HG03135 (cell line): ENCODE results near the gene CLTCL1.
"Not testable (repeated sequence)": the region's sequence is repeated elsewhere in the genome, so short reads cannot be mapped to it uniquely, and the experiment has no call there.

Experiments
- ATAC-seq: cut with Tn5 transposase; IDR thresholded peaks from one replicate; pipeline ENCODE4 v1.9.1; 2021; ENCODE audit warnings: mild to moderate bottlenecking, moderate library complexity; ENCODE audit not compliant: unreplicated experiment

Gene CLTCL1

GRCh38 chr22:19222242-19223005, 69.1 kb downstream of the CLTCL1 start:
- no peak for ATAC-seq

DNA sequence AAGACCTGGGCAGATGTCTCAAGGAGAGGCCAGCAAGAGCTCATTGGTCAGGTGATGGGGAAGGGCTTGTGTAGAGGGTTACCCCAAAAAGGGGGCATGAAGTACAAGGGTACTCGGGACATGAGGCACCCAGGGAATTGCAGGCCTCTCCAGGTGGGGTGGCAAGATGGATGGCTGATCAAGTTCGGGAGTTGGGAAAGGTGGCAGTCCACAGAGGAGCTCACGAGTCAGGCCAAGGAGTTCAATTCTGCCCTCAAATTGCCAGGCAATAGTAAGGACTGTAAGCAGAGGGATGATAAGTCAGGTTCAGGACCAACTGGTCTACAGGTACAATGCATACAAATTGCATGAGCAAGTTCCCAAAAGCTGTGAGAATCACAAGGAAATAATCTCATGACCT, 70.7 kb downstream of the CLTCL1 start:
- no peak for ATAC-seq

DNA sequence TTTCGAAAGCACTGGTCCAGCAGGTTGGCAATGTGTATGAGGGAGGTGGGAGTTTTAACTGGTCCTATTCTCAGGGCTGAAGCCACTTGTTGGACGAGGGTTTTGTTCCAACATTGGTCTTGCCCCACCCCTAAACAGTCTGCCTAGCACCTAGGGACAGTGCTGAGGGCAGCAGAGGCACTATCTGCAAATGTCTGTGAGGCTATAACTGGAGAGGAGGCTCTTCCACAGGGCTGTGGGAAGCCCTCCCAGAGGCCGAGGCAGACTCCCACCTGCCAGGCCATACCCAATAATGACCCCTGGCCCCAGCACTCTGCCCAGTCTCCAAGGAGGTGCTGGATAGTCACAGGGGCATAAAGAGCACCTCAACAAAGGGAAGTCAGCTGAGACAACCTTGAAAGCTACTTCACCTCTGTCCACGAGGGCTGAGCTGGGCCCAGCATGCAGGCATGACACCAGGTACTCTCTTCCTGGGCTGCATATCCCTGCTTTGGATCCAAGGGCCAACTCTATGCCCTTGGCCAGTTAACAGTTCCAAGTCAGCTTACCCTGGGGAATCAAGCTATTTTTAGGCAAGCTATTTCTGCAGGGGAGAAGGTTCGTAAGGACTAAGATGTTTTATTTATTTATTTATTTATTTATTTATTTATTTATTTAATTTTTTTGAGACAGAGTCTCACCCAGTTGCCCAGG, 72.8 kb downstream of the CLTCL1 start:
- no peak for ATAC-seq

DNA sequence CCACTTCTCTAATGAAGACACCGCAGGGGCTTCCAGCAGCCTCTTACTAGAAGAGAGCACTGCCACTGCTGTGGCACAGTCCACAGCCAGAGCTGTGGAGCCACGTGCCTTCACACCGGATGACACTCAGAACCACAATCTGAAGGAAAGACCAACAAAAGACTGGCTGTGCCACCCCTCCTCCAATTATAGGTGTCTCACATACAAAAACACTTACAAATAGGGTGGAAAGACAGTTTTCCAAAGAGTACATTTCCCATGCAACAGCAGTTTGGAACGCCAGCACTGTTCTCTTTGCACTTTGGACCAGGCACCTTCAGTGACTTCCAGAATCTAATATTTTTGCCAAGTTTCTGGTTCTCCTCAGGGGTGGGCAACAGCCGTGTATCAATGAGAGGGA, 74.9 kb downstream of the CLTCL1 start:
- ATAC-seq = no peak

GRCh38 chr22:19215360-19215759, 76.2 kb downstream of the CLTCL1 start:
- ATAC-seq = no peak

- ATAC-seq = no peak
Measured at GRCh38 chr22:19214078-19214473, 77.4 kb downstream of the CLTCL1 start.

GRCh38 chr22:19213442-19214077, 78.0 kb downstream of the CLTCL1 start:
- no peak for ATAC-seq

GRCh38 chr22:19213001-19213400, 78.5 kb downstream of the CLTCL1 start:
- ATAC-seq = no peak

GRCh38 chr22:19212302-19212870, 79.1 kb downstream of the CLTCL1 start:
- ATAC-seq = no peak

- no peak for ATAC-seq
Measured at GRCh38 chr22:19210188-19210587, 81.3 kb downstream of the CLTCL1 start.

DNA sequence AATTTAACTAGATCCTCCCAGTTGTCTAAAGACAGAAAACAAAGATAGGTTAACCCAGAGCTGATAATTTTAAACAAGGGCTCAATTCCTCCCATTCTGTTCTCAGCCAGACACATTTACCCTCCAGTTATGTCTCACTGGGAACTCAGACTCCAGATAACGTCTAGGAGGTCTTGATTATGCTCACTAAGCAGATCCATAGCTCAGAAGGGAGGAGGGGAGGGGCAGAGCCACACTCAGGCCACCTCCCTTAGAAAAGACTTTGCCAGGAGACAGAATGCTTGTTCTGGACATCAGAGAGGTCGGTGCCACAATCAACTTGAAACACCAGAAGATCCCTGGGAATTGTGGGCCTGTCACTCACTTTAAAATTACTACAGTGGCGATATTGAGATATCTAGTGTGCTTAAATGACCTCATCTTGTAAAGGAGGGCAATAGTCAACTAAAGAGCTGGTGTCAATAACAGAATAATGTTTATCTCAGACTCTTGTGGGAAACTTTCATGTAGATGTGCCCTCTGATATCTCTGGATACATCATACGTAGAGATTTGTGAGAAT, 83.2 kb downstream of the CLTCL1 start:
- no peak for ATAC-seq

- no peak for ATAC-seq
Measured at GRCh38 chr22:19207884-19208283, 83.6 kb downstream of the CLTCL1 start.

GRCh38 chr22:19207401-19207808, 84.1 kb downstream of the CLTCL1 start:
- ATAC-seq = no peak

- no peak for ATAC-seq
Measured at GRCh38 chr22:19206287-19206686, 85.2 kb downstream of the CLTCL1 start.

DNA sequence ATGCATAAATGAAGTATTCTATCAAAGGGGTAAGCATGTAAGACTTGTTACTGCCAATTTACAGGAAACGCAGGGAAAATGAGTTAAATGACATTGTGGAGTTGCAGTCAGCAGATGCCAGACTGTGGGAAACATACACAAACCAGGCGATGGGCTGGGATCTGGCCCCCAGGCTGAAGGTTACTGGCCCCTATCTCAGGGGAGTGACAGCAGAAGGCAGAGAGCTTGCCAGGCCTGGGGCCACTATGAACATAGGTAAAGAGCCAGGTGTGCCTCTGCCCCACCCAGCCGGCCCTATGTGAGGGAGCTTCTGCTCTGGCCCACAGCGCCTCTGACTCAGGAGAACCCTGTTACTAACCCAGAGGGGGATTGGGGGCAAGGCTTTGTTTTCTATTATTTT, 86.9 kb downstream of the CLTCL1 start:
- no peak for ATAC-seq

DNA sequence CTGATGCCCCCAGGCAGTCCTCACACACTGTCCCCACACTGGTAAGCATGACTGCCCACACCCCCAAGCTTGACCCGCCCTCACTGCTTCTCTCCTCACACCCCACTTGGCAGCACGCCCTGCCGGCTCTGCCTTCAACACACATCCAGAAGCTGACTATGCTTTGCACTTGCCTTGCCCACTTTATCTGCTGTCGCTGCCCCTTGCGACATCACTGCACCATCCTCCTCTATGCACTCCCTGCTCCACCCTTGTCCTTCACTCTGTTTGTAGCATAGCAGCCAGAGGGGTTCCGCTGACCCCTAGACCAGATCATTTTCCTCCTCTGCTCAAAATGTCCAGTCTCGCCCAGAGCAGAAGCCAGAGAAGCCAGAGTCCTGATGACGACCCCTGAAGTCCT, 87.7 kb downstream of the CLTCL1 start:
- no peak for ATAC-seq

- ATAC-seq = not testable (repeated sequence)
Measured at GRCh38 chr22:19202799-19203186, 88.7 kb downstream of the CLTCL1 start.

- ATAC-seq = no peak
Measured at GRCh38 chr22:19201869-19202798, 89.4 kb downstream of the CLTCL1 start.

DNA sequence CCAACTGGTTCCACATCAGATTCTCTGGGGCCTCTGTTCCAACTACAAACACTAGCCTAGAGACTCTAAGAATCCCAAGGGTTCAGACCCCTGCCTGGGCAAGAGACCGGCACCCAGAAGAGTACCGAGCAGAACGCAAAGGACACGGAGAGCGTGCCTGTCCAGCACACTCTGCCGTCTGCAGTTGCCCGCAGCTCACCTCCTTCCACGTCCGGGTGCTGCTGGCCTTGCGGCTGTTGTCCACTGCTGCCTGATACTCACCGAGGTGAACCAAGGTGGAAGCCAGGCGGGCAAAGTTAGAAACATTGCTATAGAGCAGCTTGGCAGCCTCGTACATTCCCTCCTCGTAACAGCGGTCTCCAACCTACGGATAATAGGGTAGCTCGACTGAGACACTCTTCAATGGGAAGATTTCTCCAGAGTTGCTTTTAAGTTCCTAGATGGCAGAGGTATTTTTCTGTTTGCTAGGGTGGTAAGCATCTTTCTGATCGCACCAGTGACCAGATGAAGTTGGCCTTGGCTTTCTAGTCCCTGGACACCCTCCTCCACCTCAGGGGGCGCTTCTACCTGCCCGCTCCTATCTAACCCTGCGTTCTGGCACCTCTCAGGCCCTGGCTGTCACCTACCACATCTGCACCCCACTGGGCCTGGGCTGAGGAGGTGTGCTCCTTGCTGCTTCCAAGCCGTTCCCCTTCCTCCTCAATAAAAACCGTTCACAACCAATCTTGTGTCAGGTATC, 90.2 kb downstream of the CLTCL1 start:
- no peak for ATAC-seq

DNA sequence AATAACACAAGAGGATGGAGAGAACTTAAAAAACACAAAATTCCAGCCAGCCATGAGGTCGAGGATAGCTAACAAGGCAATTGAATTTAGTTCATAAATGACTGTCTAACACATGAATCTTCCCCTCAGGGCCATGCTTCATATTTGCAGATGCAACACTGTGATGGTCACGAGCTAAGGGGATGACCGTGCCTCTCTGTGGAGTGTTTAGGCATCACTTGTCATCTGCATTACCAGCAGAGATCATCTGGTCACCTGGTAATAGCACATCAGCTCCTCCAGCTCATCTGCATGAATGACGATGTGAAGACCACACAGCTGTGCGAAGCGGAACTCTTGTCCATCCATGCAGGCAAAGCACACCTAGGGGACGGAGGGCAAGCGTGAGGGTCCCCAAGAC, 92.0 kb downstream of the CLTCL1 start:
- ATAC-seq = no peak
